Sigmoid colon (tissue), 3 donors: Measurements from ENCODE around the gene LAMP1.

Experiments used
- POLR2A ChIP-seq, 2 donors: fragments of 450-650 bp; IDR thresholded peaks; one replicate each; pipeline ENCODE4 v1.6.1; 2016; ENCODE audit warnings: antibody characterized with exemption in 2 of 2, mild to moderate bottlenecking in 2 of 2, moderate library complexity in 2 of 2
- TF ChIP-seq, protein P1 (sequence below), 4 experiments: fragments of 450-650 bp in 3 of 4; fragments of 200-600 bp in 1 of 4; IDR thresholded peaks; one replicate each; pipeline ENCODE4 v1.5.1; 2016 to 2019; ENCODE audit warnings: antibody characterized with exemption in 4 of 4, mild to moderate bottlenecking in 3 of 4, moderate library complexity in 2 of 4

- no peak for TF ChIP-seq POLR2A (IDR thresholded peaks at IDR 0.05)
- TF ChIP-seq, protein P1, sequence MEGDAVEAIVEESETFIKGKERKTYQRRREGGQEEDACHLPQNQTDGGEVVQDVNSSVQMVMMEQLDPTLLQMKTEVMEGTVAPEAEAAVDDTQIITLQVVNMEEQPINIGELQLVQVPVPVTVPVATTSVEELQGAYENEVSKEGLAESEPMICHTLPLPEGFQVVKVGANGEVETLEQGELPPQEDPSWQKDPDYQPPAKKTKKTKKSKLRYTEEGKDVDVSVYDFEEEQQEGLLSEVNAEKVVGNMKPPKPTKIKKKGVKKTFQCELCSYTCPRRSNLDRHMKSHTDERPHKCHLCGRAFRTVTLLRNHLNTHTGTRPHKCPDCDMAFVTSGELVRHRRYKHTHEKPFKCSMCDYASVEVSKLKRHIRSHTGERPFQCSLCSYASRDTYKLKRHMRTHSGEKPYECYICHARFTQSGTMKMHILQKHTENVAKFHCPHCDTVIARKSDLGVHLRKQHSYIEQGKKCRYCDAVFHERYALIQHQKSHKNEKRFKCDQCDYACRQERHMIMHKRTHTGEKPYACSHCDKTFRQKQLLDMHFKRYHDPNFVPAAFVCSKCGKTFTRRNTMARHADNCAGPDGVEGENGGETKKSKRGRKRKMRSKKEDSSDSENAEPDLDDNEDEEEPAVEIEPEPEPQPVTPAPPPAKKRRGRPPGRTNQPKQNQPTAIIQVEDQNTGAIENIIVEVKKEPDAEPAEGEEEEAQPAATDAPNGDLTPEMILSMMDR (IDR thresholded peaks at IDR 0.05), result no peak
Observed at GRCh38 chr13:113291129-113291528, 5.9 kb upstream of the LAMP1 start.
